GM18858 (cell line): ENCODE results near the gene PAPOLG.
A peak's percentile ranks its signal among the peaks of the same experiment; 100 is the strongest.
"Not testable (repeated sequence)": the region's sequence is repeated elsewhere in the genome, so short reads cannot be mapped to it uniquely, and the experiment has no call there.

Experiments
- ATAC-seq: cut with Tn5 transposase; IDR thresholded peaks from one replicate; pipeline ENCODE4 v1.9.1; 2021; ENCODE audit not compliant: unreplicated experiment

PAPOLG gene

GRCh38 chr2:60771508-60771907, 15.4 kb downstream of the PAPOLG start:
- no peak for ATAC-seq

DNA sequence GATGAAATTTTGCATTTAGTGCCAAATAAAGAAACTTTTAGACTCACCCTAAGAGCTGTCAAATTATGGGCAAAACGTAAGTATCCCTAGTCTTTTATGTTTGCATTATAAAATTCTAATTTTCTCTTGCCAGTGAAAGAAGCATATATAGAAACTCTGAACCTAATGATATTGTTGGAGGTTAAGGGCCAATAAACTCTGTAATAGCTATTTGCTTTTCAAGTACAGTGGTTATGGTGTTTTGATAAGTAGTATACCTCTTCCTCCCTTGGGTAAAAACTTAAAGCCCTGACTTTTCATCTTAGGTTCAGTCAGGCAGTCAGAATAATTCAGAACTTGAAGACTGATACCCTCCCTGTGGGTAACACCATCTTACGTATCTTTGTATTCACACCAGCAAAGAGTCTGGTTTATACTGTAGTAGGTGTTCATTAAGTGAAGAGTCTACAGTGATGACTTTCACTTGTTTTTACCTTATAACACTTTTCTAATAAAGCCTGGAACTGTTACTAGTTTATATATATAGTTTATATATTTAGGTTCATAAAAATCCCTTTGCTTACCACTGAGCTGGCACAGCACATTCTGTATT, 19.1 kb downstream of the PAPOLG start:
- ATAC-seq = no peak

- no peak for ATAC-seq
Observed at GRCh38 chr2:60778352-60778751, 22.3 kb downstream of the PAPOLG start.

DNA sequence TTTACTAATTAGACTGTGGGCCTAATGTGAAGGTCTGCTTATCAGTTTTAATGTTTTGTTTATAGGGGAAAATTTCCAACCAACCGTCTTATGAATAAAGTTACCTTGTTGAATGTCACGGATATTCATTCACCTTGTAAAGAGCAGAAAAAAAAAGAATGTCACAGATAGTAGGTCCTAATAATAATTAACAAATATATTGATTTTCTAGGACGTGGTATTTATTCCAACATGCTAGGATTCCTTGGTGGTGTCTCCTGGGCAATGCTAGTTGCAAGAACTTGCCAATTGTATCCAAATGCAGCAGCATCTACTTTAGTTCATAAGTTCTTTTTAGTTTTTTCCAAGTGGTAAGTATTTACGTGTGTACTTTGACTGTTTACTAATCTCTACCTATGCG, 23.4 kb downstream of the PAPOLG start:
- no peak for ATAC-seq

DNA sequence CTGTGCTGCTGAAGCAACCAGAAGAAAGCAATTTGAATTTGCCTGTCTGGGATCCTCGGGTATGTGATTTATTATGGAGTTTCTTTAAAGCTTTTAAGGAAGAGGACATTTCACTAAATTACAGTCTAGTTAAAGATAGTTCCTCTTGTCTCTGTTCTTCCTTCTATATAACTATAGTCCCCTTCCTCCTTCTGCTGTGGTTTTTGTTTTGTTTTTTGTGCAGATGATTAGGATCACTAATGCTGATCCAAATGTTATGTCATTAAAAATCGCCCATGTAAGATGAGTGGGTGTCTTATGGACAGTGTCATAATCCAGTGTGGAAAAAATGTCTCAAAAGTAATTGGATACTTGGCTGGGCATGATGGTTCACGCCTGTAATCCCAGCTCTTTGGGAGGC, 24.7 kb downstream of the PAPOLG start:
- no peak for ATAC-seq

- ATAC-seq = no peak
Observed at GRCh38 chr2:60793169-60793568, 37.1 kb downstream of the PAPOLG start.

- ATAC-seq = no peak
Observed at GRCh38 chr2:60794271-60794863, 38.3 kb downstream of the PAPOLG start.

DNA sequence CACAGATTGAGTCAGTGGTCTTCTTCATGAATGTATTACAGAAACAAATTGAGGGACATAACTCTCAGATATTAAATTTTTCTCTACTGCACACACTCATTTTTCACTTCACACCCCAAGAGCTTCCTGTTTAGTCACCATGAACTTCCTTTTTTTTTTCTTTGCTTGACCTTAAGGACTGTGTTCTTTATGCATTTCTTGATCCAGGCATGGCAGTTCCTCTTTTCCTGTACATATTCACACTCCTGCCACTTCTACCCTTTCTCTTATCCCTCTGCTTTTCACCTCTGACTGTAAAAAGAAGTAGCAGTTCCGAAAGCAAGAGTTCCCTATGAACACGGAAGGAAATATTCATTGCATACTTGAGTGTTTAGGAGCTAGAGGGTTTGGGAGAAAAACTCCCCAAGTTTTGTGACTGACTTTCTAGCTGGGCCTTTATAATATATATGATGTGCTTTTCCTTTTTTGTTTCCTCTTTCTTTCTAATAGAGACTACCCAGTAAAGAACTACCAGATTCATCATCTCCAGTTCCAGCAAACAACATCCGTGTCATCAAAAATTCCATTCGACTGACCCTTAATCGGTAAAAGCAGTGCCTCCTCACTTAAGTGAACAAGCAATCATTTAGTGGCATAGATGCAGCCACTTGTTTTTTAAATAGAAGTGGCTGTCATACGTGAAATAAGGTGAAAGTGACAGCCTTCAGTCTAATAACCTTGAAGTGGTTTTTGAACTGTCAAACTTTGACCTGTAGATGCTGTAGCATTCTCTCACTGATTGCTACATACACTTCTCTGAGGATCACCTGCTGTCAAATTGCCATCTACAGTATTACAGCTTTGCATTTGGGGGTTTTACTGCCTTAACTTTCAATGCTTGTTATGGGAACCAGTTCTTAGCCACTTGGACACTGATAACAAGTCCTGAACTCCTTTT, 40.8 kb downstream of the PAPOLG start:
- ATAC-seq = peak; percentile 54

DNA sequence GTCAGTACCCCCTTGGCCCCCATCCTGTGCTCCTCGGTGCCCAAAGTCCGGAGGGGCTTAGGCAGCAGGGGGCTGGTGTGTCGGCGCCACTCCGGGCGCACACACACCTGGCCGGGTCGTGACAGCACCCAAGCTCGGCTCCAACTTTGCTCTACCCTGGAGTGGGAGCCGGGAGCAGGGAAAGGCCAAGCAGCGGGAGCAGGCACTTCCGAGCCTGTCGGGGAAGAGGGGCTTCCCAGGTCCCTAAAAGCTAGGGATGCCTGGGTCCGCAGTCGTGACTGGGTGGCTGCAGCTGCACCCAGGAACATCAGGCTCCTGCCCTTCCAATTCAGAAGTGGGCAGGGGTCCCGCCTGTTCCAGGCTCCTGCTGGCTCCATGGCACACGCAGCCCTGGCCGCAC, 48.4 kb downstream of the PAPOLG start:
- ATAC-seq = no peak

DNA sequence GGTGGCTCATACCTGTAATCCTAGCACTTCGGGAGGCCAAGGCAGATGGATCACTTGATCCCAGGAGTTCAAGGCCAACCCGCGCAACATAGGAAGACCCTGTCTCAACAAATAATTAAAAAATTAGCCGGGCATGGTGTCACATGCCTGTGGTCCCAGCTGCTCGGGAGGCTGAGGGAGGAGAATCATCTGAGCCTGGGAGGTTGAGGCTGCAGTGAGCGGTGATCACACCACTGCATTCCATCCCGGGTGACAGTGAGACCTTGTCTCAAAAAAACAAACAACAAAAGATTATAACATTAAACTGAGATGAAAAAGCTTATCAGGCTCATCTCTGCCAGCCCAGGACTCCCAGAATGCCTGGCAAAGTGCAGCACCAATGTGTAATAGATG, 50.5 kb downstream of the PAPOLG start:
- no peak for ATAC-seq

DNA sequence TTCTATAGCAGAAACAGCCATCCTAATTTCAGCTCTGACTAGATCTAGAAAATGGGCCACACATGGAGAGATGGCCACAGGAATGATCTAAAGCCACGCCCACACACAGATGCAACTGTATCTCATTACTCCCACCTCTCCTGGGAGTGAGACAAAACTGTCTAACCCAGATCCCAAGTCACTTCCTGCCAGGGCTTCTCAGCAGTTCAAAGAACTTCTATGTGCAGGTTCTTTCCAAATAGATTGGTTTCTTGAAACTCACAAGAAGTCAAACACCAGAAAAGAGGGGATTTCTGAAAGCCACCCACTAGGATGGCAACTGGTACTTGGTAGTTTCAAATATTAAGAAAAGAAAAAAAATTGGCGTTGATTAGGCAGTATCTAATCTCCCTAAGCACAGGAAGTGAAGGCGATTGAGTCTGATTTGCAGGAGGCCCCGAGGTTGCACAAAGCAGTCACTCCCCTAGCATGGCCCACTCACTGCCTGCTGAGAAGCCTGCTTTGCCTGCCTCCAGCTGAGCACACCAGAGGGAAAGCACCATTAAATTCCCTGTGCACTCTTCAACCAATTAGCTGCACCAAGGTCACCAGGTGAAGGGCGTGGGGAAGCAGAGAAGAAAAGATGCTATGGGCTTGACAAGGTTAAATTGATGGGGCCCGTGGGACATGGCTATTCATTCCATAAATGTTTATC, 51.1 kb downstream of the PAPOLG start:
- peak; percentile 90 for ATAC-seq

DNA sequence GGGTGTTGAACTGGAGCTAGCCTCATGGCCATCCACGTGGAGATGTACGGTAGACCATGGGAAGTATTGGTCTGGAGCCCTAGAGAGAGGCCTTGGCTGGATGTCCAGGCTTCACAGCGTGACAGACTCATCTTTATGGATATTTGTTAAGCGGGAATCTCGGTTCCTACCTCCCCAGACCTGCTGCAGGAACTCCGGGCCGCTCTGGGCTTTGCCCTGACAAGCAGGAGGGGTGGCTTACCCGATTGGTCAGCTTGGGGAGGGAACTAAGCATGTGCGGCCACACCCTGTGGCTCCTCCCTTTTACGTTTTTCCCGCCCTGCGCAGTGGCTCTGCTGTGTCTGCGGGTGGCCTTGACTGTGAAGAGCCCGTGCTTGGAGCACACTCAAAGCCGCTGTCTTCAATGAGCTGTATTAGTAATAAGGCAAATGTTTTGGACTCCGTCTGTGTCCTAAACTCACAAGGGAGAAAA, 52.3 kb downstream of the PAPOLG start:
- no peak for ATAC-seq

GRCh38 chr2:60811491-60812375, 55.7 kb downstream of the PAPOLG start:
- no peak for ATAC-seq

DNA sequence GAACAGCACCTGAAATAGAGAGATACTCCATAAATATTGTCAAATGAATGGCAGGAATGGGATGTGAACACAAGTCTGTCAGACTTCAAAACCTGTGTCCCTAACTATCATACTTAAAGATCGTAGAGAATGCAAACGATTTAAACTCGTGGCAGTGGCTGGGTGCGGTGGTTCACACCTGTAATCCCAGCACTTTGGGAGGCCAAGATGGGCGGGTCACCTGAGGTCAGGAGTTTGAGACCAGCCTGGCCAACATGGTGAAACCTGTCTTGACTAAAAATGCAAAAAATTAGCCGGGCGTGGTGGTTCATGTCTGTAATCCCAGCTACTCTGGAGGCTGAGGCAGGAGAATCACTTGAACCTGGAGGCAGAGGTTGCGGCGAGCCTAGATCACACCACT, 61.1 kb downstream of the PAPOLG start:
- ATAC-seq = not testable (repeated sequence)

DNA sequence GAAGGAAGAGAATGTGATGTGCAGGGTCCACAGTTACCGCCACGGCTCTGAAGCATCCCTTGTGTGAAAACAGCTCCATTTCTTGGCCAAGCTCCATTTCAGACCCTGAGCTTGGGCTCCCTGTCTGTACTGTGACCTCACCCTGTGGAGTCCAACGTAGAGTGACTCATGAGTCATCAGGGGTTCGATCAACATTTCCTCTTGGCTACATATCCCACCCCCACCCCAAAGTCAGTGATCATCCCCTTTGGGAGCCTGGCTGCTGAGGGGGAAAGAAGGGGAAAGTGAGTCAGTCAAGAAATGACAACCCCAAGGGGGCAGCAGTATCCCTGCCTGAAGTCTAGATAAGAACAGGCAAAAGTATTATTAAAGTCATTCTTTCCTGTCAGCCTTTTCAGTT, 62.2 kb downstream of the PAPOLG start:
- no peak for ATAC-seq

DNA sequence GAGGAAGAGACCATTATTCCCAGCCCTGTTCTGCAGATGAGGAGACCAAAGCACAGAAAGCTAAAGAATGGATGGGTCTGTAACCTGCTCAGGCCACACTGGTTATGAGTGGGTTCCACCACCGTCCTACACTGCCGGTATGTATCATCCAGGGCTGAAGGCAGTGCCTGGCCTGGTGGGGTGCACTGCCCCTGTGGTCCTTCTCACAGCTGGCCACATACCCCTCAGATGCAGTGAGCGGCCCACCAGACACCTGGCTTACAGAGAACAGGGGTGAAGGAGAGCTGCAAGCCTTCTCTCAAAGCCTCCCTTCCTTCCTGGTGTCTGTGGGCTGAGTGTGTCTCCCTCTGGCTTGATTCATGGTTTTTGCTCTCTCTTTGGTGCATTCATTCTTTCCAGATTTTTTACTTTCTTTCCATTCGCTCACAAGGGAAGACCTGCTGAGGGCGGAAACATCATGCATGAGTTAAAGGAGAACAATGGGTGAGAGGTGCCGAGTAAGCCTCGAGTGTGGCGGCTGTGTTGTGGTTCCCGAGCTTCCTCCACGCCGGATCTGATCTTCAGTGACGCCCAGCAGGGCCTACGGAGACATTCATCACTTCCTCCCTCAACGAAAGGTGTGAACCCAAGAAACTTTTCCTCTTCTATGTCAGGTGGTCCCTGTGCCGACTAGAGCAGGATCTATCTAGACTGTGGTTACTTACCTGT, 63.2 kb downstream of the PAPOLG start:
- no peak for ATAC-seq

DNA sequence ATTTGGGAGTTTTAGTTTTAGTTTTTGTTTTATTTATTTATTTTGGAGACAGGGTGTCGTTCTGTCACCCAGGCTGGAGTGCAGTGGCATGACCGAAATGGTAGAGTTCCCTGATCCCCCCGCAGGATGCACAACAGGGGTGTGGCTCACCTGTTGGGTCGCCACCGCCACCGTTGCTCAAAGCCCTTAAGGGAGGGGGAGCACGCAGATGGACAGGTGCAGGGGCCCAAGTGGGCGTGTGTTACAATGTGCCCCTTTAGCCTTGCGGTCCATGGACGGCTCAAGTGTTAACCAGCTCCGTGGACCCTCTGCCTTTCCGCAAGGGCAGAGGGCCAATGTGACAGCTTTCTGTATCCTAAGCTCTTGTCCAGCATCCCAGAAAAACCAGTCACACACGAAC, 63.9 kb downstream of the PAPOLG start:
- no peak for ATAC-seq

DNA sequence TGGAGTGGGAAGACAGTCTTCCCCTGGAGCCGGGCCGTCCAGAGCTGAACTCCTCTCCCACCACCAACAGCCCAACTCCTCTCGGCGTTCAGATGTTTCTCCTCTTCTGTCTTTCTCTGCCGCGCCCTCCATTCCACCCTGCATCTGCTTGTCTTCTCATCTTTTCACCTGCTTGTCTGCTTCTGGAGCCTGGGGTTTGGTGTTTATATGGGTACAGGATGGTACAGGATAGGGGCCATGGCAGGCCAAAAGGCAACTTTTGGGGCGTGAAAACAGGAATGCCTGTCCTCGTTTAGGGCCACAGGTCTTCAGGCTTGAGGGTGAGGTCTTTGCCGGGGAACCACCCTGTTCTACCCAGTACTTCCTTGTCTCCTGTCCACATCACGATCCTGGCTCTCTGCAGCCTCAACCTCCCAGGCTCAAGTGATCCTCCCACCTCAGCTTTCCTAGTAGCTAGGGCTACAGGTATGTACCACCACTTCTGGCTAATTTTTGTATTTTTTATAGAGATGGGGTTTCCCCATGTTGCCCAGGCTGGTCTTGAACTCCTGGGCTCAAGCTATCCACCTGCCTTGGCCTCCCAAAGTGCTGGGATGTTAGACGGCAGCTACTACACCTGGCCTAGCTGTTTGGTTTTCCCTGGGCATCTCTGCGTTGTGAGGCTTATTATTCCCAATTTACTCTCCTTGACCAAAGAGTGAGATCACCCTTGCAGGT, 64.5 kb downstream of the PAPOLG start:
- ATAC-seq = no peak

GRCh38 chr2:60821133-60821469, 65.0 kb downstream of the PAPOLG start:
- no peak for ATAC-seq
